ENCODE data around the gene NAGPA.
"Not testable (repeated sequence)": the region's sequence is repeated elsewhere in the genome, so short reads cannot be mapped to it uniquely, and the experiment has no call there.

The NAGPA gene

DNA sequence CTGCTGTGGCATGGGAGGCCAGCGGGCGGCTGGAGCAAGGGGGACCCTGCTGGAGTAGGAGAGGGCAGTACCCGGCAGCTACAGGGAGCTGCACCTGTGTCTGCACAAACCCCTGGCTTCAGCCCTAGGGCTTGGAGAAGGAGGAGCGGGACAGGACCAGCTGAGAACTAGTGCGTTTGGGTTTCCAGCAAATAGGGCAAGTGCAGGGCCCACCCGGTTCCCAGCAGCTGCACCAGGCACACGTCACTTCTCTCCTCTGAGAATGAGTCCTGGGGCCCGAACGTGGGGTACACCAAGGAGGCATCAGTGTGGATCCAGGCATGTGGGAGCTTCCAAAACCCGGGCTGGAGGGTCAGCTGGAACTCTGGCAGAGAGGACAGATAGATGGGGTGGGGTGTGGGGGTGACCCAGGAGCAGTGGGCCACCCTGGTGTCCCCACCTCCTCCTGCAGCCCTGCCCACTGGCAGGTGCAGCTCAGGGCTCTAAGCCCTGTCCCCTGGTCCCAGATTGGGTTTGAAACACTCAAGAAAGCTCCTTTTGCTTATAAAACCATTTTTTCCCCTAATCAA is 26.4 kb upstream of the NAGPA start:
- no peak for DNase-seq (ENCODE audit: low read depth, low spot score)

- DNase-seq (ENCODE audit: low read depth, low spot score): no peak
Measured at GRCh38 chr16:5059386-5060072, 25.8 kb upstream of the NAGPA start.

- DNase-seq (ENCODE audit: low read depth, low spot score): peak; percentile 94
Measured at GRCh38 chr16:5058476-5058875, 24.7 kb upstream of the NAGPA start.

DNA sequence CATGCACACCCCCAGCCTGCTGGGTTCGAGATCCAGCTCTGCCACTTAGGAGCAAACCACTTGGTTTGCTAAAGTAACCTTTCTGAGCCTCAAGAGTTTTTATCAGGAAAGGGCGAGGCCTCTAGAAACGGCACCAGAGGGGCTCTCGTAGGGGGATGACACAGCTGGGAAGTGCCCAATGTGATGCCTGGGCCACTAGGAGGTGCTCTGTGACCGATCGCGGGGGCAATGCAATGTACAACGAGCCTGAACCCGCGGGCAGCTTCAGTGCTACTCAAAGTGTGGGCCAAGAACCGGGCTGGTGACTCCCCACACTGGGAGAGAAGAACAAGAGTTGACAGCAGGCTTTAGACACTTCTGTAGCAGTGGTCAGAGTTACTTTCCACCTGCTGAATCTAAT is 22.6 kb upstream of the NAGPA start:
- no peak for DNase-seq (ENCODE audit: low read depth, low spot score)

- no peak for DNase-seq (ENCODE audit: low read depth, low spot score)
Measured at GRCh38 chr16:5054876-5055865, 21.4 kb upstream of the NAGPA start.

GRCh38 chr16:5046914-5047313 is 13.2 kb upstream of the NAGPA start:
- DNase-seq (ENCODE audit: low read depth, low spot score): no peak

DNA sequence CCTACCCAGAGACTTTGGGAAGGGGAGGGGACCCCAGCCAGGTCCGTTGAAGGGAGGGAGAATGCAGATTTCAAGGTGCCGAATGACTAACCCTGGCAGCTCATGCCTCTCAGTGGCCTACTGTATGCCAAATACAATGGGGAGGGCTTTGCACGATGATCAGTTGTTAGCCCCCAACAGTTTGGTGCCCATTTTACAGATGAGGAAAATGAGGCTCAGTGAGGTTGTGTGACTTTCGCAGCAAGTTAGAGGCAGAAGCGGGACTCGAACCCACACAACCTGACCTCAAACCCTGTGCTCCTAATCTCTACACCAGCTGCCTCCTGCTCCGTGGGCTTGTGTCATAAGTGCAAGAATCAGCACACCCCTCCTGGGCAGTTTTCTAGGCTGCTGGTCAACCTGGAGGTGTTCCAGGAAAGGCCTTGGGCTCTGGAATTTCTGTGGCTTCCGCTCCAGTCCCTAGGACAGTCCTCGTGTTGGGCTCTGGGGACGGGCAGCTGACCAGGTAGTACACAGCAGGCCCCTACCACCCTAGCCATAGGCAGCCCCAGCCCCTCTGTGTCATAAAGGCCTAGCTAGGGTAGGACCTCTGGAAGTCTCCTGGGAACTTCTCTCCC is 11.9 kb upstream of the NAGPA start:
- no peak for DNase-seq (ENCODE audit: low read depth, low spot score)

DNA sequence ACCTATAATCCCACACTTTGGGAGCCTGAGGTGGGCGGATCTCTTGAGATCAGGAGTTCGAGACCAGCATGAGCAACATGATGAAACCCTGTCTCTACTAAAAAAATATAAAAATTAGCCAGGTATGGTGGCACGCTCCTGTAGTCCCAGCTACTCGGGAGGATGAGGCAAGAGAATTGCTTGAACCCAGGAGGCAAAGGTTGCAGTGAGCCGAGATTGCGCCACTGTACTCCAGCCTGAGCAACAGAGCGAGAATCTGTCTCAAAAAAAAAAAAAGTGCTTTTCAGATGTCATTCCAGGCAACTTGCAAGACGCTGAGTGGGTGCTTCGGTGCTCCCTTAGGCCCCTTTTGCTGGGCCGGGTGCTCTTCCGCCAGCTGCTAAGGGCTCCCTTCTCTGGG is 10.8 kb upstream of the NAGPA start:
- DNase-seq (ENCODE audit: low read depth, low spot score): not testable (repeated sequence)

- no peak for DNase-seq (ENCODE audit: low read depth, low spot score)
Measured at GRCh38 chr16:5044011-5044540, 10.3 kb upstream of the NAGPA start.

DNA sequence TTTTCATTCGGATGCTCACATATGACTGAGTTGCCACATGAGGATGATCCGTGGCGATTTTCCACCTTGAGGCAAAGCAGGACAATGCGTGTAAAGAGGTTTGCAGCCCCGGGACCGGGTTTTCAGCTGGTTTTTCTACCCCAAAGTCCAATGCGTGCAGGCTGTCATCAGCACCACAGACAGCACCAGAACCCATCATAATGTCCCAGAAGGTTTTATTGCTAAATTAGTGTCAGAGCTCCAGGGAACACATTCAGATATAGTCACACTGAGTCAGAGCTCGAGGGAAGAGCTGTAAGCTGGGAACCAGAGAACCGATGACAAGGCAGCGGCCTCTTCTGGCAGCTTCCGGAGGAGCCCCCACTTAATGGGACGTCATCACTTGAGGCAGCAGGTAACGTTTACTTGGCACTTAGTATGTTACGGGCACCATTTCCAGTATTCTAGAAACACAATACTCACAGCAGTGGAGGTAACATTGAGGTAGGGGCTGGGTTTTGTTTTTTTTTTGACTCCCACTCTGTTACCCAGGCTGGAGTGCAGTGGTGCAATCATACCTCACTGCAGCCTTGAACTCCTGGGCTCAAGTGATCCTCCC is 8.9 kb upstream of the NAGPA start:
- no peak for DNase-seq (ENCODE audit: low read depth, low spot score)

DNA sequence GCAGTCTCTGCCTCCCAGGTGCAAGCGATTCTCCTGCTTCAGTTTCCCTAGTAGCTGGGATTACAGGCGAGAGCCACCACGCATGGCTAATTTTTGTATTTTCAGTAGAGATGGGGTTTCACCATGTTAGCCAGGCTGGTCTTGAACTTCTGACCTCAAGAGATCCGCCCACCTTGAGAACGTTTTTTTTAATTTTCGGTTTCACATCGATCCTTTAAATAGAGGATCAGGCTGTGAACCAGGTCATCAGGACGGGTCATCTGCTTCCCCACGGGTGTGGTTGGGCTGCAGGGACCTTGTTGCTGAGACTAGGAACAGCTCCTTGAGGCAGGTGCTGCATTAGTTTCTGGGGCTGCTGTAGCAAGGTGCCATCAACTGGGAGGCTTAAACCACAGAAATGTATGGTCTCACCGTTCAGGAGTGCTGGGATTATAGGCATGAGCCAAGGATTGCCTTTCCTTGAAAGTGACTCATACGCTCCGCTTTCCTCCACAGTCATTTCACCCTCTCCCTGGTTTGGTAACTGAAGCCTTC is 7.9 kb upstream of the NAGPA start:
- DNase-seq (ENCODE audit: low read depth, low spot score): no peak

- no peak for DNase-seq (ENCODE audit: low read depth, low spot score)
Measured at GRCh38 chr16:5040451-5040850, 6.7 kb upstream of the NAGPA start.

DNA sequence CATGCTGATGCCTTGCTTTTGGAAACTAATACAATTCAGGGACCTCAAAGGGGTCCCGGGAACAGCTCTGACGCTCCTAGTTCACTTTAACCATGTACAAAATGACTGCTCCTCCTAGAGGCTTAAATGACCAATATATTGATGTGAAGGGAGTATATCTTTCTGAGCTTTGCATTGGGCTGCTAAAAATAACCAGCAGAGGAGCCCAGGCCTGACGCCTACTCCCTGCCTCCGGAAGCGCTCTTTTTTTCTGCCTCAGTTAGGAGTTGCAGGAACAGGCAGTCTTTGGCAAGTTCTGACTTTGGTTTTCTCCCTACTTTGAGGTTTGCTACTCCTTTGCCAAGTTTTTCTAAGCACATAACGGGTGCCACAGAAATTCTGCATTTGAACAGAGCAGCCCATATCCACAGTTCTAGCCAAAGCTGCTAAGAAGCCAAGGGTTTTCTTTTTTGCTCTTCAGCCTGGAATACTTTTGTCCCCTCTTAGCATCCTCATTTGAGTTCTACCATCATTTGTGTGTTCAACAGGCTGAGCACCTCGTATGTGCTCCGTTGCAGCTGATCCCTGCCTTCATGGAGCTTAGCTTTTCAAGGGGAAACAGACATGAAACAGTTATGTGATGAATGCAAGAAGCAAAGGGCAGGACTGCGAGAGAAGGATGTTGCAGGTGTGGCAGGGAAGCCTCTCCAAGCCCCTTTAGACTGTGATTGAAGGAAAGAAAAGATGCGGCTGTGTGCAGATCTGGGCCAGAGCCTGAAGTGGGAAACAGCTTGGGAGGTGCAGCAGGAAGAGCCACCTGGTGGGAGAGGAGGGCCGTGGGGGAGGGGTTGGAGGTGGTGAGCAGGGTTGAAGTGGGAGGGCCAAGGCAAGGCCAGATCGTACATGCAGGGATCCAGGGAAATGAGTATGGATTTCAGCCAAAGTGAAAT is 2.8 kb upstream of the NAGPA start:
- DNase-seq (ENCODE audit: low read depth, low spot score): no peak

GRCh38 chr16:5035909-5036227 is 2.1 kb upstream of the NAGPA start:
- no peak for DNase-seq (ENCODE audit: low read depth, low spot score)

DNA sequence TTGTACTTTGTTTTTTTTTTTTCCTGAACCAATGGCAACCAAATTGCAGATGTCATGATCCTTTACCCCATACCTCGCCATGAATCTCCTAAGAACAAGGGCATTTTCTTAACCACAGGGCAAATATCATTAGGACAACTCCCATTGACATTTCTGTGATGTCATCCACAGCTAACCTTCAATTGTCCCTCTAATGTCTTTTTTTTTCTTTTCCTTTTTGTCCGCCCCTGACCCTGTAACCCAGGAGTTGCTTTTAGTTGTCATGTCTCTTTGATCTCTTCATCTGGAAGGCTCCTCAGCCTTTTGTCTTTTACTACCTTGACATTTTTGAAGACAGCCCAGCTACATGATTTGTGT is 410 bp upstream of the NAGPA start:
- DNase-seq (ENCODE audit: low read depth, low spot score): no peak

GRCh38 chr16:5032748-5033167 is 977 bp downstream of the NAGPA start:
- no peak for DNase-seq (ENCODE audit: low read depth, low spot score)

- DNase-seq (ENCODE audit: low read depth, low spot score): no peak
Measured at GRCh38 chr16:5031601-5032000, 2.1 kb downstream of the NAGPA start.

- DNase-seq (ENCODE audit: low read depth, low spot score): no peak
Measured at GRCh38 chr16:5030251-5030870, 3.4 kb downstream of the NAGPA start.

GRCh38 chr16:5028950-5029475 is 4.7 kb downstream of the NAGPA start:
- no peak for DNase-seq (ENCODE audit: low read depth, low spot score)
